Neural progenitor cell (in vitro differentiated cells): Measurements from ENCODE around the gene STARD9. TPM values are rescaled to one million over a fixed set of nuclear protein-coding genes. Genes with fewer than 3 reads are reported as not detected.
A peak's percentile ranks its signal among the peaks of the same experiment; 100 is the strongest.

Experiments used
- DNase-seq: peaks from one replicate; pipeline ENCODE4 v3.0.0-alpha.2; 2016; ENCODE audit warnings: low spot score
- H2AFZ ChIP-seq: fragments of 200-600 bp; sonication (generic); replicated peaks from 2 replicates; pipeline ENCODE4 v1.6.1; 2016; ENCODE audit warnings: antibody characterized with exemption
- H3F3A ChIP-seq: fragments of 200-600 bp; sonication (generic); 2 replicates; pipeline ENCODE4 v1.6.1; 2016; ENCODE audit warnings: antibody characterized with exemption, low read depth
- H3K27ac ChIP-seq: fragments of 200-600 bp; sonication (generic); 2 replicates; pipeline ENCODE4 v1.5.1; 2016; ENCODE audit warnings: mild to moderate bottlenecking
- H3K27me3 ChIP-seq: fragments of 200-600 bp; sonication (generic); 2 replicates; pipeline ENCODE4 v1.6.1; 2016; ENCODE audit warnings: mild to moderate bottlenecking, moderate library complexity
- H3K36me3 ChIP-seq: fragments of 200-600 bp; sonication (generic); 2 replicates; pipeline ENCODE4 v1.5.1; 2016
- H3K4me1 ChIP-seq: fragments of 200-600 bp; sonication (generic); 2 replicates; pipeline ENCODE4 v1.6.1; 2016; ENCODE audit warnings: mixed run types
- H3K4me2 ChIP-seq: fragments of 200-600 bp; sonication (generic); 2 replicates; pipeline ENCODE4 v1.6.1; 2016
- H3K4me3 ChIP-seq: fragments of 200-600 bp; sonication (generic); 2 replicates; pipeline ENCODE4 v1.5.1; 2016
- H3K79me2 ChIP-seq: fragments of 200-600 bp; sonication (generic); 2 replicates; pipeline ENCODE4 v1.6.1; 2016; ENCODE audit warnings: low read depth
- H3K9ac ChIP-seq: fragments of 200-600 bp; sonication (generic); 2 replicates; pipeline ENCODE4 v1.6.1; 2016
- H3K9me3 ChIP-seq: fragments of 200-600 bp; sonication (generic); 2 replicates; pipeline ENCODE4 v1.5.1; 2016; ENCODE audit warnings: low read depth
- H4K20me1 ChIP-seq: fragments of 200-600 bp; sonication (generic); 2 replicates; pipeline ENCODE4 v1.6.1; 2016; ENCODE audit warnings: low read depth
- H3K27ac Mint-ChIP-seq: 3 replicates; pipeline ENCODE4 v1.8.0; 2021; ENCODE audit warnings: mixed read lengths
- H3K27me3 Mint-ChIP-seq: 2 replicates; pipeline ENCODE4 v1.8.0; 2022; ENCODE audit warnings: low read depth, mild to moderate bottlenecking, inconsistent platforms, moderate library complexity, mixed read lengths; ENCODE audit not compliant: insufficient read depth
- H3K36me3 Mint-ChIP-seq: 3 replicates; pipeline ENCODE4 v1.8.0; 2021; ENCODE audit warnings: mixed read lengths
- H3K4me1 Mint-ChIP-seq: 3 replicates; pipeline ENCODE4 v1.8.0; 2021; ENCODE audit warnings: mixed read lengths
- H3K4me3 Mint-ChIP-seq: 3 replicates; pipeline ENCODE4 v1.8.0; 2021; ENCODE audit warnings: mild to moderate bottlenecking, moderate library complexity, mixed read lengths
- H3K9me3 Mint-ChIP-seq: 3 replicates; pipeline ENCODE4 v1.8.0; 2020; ENCODE audit warnings: mixed read lengths
- EZH2 ChIP-seq: fragments of 200-600 bp; sonication (generic); IDR thresholded peaks from 2 replicates; pipeline ENCODE4 v1.6.1; 2017; ENCODE audit warnings: antibody characterized with exemption, mild to moderate bottlenecking, moderate library complexity
- EZH2phosphoT487 ChIP-seq: fragments of 200-600 bp; sonication (generic); IDR thresholded peaks from 2 replicates; pipeline ENCODE4 v1.6.1; 2017; ENCODE audit warnings: antibody characterized with exemption
- total RNA-seq: library from RNA; depleted of rRNA; stranded (reverse); fragments of >200 nt; gene quantifications from 2 replicates; pipeline ENCODE4 v1.2.3, GENCODE V29; 2015; ENCODE audit warnings: low replicate concordance
- TF ChIP-seq, protein P1 (sequence below): fragments of 200-600 bp; sonication (generic); IDR thresholded peaks from 2 replicates; pipeline ENCODE4 v1.5.1; 2017; ENCODE audit warnings: antibody characterized with exemption, mild to moderate bottlenecking

The STARD9 gene
- total RNA-seq, 1 donor from 2014 or later, result 11.9 TPM

DNA sequence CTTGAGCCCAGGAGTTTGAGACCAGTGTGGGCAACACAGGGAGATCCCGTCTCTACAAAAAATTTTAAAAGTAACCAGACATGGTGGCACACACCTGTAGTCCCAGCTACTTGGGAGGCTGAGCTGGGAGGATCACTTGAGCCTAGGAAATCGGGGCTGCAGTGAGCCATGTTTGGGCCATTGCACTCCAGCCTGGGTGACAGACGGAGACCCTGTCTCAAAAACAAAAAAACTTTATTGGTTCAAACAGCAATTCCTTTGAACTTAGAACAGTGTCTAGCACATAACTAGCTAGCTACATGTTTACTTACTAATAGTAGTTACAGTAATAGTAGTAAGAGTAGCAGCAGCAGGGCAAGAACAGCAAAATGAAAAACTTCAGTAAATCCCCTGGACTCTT lies 16.7 kb upstream of the STARD9 start:
- H3K27me3 Mint-ChIP-seq, result peaks cover 2% of the 10 kb centered on the region
- no peak overlapping the region for H3K4me3 Mint-ChIP-seq
- Histone ChIP-seq H3K9ac (no peak overlapping the region), H3K27me3 (no peaks in the 10 kb centered on the region), H4K20me1 (peaks cover 13% of the 10 kb centered on the region), H3K9me3 (no peaks in the 10 kb centered on the region), H3K4me3 (no peak overlapping the region), H3F3A (peaks cover 21% of the 10 kb centered on the region), H3K79me2 (peaks cover 31% of the 10 kb centered on the region), H3K36me3 (peaks cover 17% of the 10 kb centered on the region), H3K4me2 (no peak overlapping the region), H3K4me1 (no peaks in the 10 kb centered on the region), H2AFZ (no peak overlapping the region), H3K27ac (no peak overlapping the region)
- no peak for TF ChIP-seq EZH2
- TF ChIP-seq EZH2phosphoT487, result no peak
- TF ChIP-seq, protein P1, sequence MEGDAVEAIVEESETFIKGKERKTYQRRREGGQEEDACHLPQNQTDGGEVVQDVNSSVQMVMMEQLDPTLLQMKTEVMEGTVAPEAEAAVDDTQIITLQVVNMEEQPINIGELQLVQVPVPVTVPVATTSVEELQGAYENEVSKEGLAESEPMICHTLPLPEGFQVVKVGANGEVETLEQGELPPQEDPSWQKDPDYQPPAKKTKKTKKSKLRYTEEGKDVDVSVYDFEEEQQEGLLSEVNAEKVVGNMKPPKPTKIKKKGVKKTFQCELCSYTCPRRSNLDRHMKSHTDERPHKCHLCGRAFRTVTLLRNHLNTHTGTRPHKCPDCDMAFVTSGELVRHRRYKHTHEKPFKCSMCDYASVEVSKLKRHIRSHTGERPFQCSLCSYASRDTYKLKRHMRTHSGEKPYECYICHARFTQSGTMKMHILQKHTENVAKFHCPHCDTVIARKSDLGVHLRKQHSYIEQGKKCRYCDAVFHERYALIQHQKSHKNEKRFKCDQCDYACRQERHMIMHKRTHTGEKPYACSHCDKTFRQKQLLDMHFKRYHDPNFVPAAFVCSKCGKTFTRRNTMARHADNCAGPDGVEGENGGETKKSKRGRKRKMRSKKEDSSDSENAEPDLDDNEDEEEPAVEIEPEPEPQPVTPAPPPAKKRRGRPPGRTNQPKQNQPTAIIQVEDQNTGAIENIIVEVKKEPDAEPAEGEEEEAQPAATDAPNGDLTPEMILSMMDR, result no peak
- H3K36me3 Mint-ChIP-seq, result peaks cover 14% of the 10 kb centered on the region
- DNase-seq, result no peak
- H3K27ac Mint-ChIP-seq, result no peak overlapping the region
- H3K4me1 Mint-ChIP-seq, result no peaks in the 10 kb centered on the region
- no peaks in the 10 kb centered on the region for H3K9me3 Mint-ChIP-seq

DNA sequence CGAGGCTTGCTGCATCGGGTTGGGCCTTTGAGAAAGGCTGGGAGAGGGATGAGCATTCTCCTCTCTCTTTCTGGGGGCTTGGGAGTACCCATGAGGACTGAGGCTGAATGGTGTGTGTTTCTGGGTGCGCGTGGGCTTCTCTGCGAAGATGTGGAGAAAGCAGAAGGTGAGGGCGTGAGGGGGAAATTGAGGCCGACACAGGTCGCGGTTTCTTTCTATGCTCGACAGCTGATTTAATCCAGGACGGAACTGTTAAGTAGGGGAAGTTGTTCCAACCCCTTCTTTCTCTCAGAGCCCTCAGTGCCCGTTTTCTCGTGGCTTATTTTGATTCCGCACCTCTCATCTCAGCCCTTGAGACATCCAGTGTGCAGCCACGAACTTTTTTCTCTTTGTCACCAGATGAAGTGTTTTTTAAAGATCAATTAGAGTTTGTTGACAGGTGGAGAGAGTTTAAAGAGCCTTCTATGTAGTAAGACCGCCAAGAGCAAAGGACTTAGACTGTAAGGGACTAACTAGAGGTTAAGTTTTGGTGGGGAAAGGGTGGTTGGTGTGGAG lies 711 bp downstream of the STARD9 start:
- Histone ChIP-seq H3K9me3 (no peaks in the 10 kb centered on the region), H4K20me1 (peaks cover 6% of the 10 kb centered on the region), H3K9ac (peak overlapping the region; percentile 31), H3F3A (peaks cover 26% of the 10 kb centered on the region), H3K4me1 (peaks cover 9% of the 10 kb centered on the region), H3K27me3 (peaks cover 31% of the 10 kb centered on the region), H3K4me3 (peak overlapping the region; percentile 63), H3K27ac (no peak overlapping the region), H3K4me2 (peak overlapping the region; percentile 83), H2AFZ (peak overlapping the region; percentile 27), H3K36me3 (no peaks in the 10 kb centered on the region), H3K79me2 (peaks cover 33% of the 10 kb centered on the region)
- Mint-ChIP-seq H3K4me1 (peaks cover 21% of the 10 kb centered on the region), H3K27ac (peak overlapping the region; percentile 92), H3K27me3 (peaks cover 7% of the 10 kb centered on the region), H3K9me3 (no peaks in the 10 kb centered on the region), H3K4me3 (peak overlapping the region; percentile 97), H3K36me3 (peaks cover 14% of the 10 kb centered on the region)
- no peak for DNase-seq
- no peak for TF ChIP-seq EZH2phosphoT487
- TF ChIP-seq, protein P1, result no peak
- TF ChIP-seq EZH2, result no peak

DNA sequence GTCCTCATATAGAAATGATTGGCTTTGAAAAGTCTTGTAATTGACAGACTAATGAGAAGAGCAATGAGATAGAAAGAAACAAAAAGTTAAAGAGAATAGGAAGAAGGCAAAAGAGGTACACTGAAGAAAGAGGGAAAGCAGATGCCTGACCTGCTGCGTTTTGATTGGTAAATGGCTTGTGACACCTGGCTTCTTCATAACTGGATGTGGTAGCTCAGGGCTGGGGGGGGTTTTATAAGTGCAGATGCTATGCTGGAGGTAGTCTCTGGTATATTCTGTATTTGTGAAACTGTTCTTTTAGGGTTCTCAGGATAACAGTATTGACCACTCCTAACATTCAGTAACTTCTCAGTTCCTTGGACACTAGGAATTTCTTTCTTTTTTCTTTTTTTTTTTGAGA lies 1.4 kb downstream of the STARD9 start:
- H3K9ac ChIP-seq, result no peak overlapping the region
- no peaks in the 10 kb centered on the region for H3K9me3 ChIP-seq
- H3K27me3 ChIP-seq, result peaks cover 34% of the 10 kb centered on the region
- no peak overlapping the region for H3K27ac ChIP-seq
- peaks cover 7% of the 10 kb centered on the region for H3K27me3 Mint-ChIP-seq
- peaks cover 34% of the 10 kb centered on the region for H3K79me2 ChIP-seq
- H3K4me3 ChIP-seq, result peak overlapping the region; percentile 63
- H3K27ac Mint-ChIP-seq, result no peak overlapping the region
- no peak for TF ChIP-seq EZH2
- peaks cover 9% of the 10 kb centered on the region for H4K20me1 ChIP-seq
- DNase-seq, result no peak
- peak overlapping the region; percentile 83 for H3K4me2 ChIP-seq
- H3K4me3 Mint-ChIP-seq, result peak overlapping the region; percentile 97
- no peak overlapping the region for H2AFZ ChIP-seq
- H3K4me1 ChIP-seq, result peaks cover 12% of the 10 kb centered on the region
- H3K36me3 ChIP-seq, result no peaks in the 10 kb centered on the region
- peaks cover 13% of the 10 kb centered on the region for H3K36me3 Mint-ChIP-seq
- no peaks in the 10 kb centered on the region for H3K9me3 Mint-ChIP-seq
- H3F3A ChIP-seq, result peaks cover 31% of the 10 kb centered on the region
- peaks cover 26% of the 10 kb centered on the region for H3K4me1 Mint-ChIP-seq

DNA sequence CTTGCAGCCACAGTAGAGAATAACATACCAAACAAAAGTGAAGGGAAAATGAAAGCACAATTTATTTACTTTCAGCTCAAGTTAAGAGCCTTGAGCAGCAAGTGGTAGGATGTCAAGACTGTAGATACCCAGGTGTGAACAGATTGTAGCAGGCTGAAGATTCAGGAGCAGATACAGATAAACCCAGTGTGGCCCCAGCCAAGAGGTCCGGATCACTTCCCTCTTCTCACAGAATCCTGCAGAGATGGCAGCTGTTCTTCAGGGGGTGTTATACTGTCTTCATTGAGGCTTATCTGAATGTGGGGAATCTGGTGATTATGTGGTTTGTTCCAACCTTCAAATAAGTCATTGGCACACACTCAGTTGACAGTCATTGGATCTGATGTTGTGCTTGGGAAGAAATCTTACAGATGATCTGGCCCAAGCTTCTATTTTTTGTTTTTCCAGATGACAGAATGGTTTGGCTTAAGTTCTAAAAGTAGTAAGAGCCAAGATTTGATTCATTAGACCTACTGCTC lies 2.2 kb downstream of the STARD9 start:
- Histone ChIP-seq H2AFZ (no peak overlapping the region), H3K27me3 (peaks cover 40% of the 10 kb centered on the region), H3K79me2 (peaks cover 42% of the 10 kb centered on the region), H4K20me1 (peaks cover 17% of the 10 kb centered on the region), H3K9ac (no peak overlapping the region), H3K9me3 (no peaks in the 10 kb centered on the region), H3K4me1 (peaks cover 16% of the 10 kb centered on the region), H3K36me3 (no peaks in the 10 kb centered on the region), H3K27ac (no peak overlapping the region), H3K4me3 (no peak overlapping the region), H3F3A (peaks cover 35% of the 10 kb centered on the region), H3K4me2 (no peak overlapping the region)
- Mint-ChIP-seq H3K27ac (no peak overlapping the region), H3K4me3 (peak overlapping the region; percentile 42), H3K4me1 (peaks cover 34% of the 10 kb centered on the region), H3K36me3 (peaks cover 13% of the 10 kb centered on the region), H3K27me3 (peaks cover 6% of the 10 kb centered on the region), H3K9me3 (no peaks in the 10 kb centered on the region)
- no peak for DNase-seq
- TF ChIP-seq, protein P1, result no peak
- no peak for TF ChIP-seq EZH2
